ENCODE data around the gene STAT3. TPM values are rescaled to one million over a fixed set of nuclear protein-coding genes. Genes with fewer than 3 reads are reported as not detected.
A peak's percentile ranks its signal among the peaks of the same experiment; 100 is the strongest.

STAT3 gene
- total RNA-seq, 4 donors from 2014 or later: 214 to 433 (median 280) TPM

DNA sequence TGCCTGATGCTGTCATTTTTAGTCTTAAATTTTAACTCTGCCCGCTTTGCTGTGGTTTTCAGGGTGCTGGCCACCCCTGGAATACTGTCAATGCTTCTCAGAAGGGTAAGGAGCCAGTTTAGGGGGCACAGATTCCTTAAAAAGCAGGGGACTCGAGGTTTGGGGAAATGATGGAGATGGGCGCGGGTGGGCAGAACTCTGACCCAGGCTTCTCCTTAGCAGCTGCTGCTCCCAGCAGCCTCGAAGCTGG, 76.3 kb downstream of the STAT3 start:
- ATAC-seq (ENCODE audit: low FRiP score): no peak
- TF ChIP-seq, protein P1, sequence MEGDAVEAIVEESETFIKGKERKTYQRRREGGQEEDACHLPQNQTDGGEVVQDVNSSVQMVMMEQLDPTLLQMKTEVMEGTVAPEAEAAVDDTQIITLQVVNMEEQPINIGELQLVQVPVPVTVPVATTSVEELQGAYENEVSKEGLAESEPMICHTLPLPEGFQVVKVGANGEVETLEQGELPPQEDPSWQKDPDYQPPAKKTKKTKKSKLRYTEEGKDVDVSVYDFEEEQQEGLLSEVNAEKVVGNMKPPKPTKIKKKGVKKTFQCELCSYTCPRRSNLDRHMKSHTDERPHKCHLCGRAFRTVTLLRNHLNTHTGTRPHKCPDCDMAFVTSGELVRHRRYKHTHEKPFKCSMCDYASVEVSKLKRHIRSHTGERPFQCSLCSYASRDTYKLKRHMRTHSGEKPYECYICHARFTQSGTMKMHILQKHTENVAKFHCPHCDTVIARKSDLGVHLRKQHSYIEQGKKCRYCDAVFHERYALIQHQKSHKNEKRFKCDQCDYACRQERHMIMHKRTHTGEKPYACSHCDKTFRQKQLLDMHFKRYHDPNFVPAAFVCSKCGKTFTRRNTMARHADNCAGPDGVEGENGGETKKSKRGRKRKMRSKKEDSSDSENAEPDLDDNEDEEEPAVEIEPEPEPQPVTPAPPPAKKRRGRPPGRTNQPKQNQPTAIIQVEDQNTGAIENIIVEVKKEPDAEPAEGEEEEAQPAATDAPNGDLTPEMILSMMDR (IDR thresholded peaks at IDR 0.05): no peak
- no peak for DNase-seq (ENCODE audit: low spot score)

DNA sequence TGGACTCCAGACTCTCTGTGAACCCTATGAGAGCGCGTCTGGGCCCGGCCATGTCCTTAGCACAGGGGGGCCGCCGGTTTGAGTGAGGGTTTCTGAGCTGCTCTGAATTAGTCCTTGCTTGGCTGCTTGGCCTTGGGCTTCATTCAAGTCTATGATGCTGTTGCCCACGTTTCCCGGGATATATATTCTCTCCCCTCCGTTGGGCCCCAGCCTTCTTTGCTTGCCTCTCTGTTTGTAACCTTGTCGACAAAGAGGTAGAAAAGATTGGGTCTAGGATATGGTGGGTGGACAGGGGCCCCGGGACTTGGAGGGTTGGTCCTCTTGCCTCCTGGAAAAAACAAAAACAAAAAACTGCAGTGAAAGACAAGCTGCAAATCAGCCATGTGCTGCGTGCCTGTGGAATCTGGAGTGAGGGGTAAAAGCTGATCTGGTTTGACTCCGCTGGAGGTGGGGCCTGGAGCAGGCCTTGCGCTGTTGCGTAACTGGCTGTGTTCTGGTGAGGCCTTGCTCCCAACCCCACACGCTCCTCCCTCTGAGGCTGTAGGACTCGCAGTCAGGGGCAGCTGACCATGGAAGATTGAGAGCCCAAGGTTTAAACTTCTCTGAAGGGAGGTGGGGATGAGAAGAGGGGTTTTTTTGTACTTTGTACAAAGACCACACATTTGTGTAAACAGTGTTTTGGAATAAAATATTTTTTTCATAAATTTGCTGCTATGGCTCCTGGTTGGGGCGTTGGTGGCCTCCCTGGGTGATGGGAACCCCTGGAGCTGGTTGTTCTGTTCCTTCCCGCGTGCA, 76.8 kb downstream of the STAT3 start:
- DNase-seq (ENCODE audit: low spot score) (peak; percentile 73), ATAC-seq (ENCODE audit: low FRiP score) (peak; percentile 84)
- TF ChIP-seq, protein P1 (IDR thresholded peaks at IDR 0.05): no peak

DNA sequence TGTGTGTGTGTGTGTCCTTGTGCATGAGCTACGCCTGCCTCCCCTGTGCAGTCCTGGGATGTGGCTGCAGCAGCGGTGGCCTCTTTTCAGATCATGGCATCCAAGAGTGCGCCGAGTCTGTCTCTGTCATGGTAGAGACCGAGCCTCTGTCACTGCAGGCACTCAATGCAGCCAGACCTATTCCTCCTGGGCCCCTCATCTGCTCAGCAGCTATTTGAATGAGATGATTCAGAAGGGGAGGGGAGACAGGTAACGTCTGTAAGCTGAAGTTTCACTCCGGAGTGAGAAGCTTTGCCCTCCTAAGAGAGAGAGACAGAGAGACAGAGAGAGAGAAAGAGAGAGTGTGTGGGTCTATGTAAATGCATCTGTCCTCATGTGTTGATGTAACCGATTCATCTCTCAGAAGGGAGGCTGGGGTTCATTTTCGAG, 77.4 kb downstream of the STAT3 start:
- ATAC-seq (ENCODE audit: low FRiP score): no peak
- TF ChIP-seq, protein P1 (IDR thresholded peaks at IDR 0.05): no peak
- no peak for DNase-seq (ENCODE audit: low spot score)

DNA sequence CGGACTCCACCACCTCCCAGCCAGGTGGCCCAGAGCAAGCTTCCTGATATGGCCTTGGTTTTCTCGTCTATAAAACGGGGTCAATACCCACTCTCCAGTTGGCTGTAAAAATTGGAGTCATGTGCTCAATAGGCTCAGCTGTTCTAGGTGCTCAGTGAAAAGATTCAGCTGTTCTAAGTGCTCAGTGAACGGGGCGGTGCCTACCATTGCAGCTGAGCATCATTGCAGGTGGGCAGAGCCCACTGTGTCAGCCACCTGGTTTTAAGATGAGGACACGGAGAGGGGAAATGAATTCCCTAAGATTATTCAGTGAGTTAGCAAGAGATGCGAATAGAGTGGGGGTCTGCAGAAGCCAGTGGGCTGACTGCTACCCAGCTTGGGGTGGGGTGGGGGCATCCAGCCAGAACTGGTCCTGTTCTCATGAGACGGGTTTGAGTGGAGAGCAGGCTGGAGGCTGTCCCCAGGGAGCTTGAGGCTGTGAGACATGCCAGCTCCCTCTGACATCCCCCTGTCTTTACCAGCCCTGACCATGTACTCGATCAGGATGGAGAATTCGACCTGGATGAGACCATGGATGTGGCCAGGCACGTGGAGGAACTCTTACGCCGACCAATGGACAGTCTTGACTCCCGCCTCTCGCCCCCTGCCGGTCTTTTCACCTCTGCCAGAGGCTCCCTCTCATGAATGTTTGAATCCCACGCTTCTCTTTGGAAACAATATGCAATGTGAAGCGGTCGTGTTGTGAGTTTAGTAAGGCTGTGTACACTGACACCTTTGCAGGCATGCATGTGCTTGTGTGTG, 78.1 kb downstream of the STAT3 start:
- TF ChIP-seq, protein P1 (IDR thresholded peaks at IDR 0.05): no peak
- ATAC-seq (ENCODE audit: low FRiP score) (no peak), DNase-seq (ENCODE audit: low spot score) (no peak)

DNA sequence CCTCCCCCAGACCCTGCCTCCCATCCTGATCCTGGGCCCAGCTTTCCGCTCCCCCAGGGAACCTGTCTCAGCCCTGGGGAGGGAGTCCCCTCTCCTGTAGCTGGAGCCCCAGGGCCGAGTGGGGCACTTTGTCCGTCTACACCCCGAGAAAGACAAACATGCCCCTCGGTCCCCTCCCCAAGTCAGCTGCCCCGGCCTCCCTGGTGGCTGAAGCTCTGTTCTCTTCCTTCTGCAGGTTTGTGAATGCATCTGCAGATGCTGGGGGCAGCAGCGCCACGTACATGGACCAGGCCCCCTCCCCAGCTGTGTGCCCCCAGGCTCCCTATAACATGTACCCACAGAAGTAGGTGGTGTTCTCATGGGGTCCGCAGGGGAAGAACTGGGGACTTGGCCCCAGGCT, 79.1 kb downstream of the STAT3 start:
- TF ChIP-seq, protein P1 (IDR thresholded peaks at IDR 0.05): no peak
- ATAC-seq (ENCODE audit: low FRiP score) (no peak), DNase-seq (ENCODE audit: low spot score) (no peak)

DNA sequence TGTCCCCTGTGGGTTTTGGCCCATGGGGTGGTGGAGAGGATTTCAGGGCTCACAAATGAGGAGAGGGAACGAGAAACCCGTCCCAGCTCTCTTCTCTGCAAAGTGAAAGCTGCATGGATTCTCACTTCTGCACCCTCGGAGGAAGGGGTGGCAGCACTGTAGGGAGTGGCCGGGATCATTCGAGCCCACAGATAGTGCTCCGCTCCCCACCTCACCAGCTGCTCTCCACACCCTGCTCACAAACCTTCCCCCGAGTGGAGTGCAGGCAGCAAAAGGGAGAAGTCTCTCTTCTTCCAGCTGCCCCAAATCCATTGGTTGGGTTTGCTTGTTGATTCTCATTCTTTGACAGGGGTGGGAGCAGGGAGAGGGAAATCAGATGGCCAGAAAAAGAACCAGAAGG, 79.8 kb downstream of the STAT3 start:
- DNase-seq (ENCODE audit: low spot score) (no peak), ATAC-seq (ENCODE audit: low FRiP score) (no peak)
- TF ChIP-seq, protein P1 (IDR thresholded peaks at IDR 0.05): no peak

Measured in omental fat pad (tissue), 4 donors.